Panc1 (cell line): ENCODE results near the gene TM2D3. TPM values are rescaled to one million over a fixed set of nuclear protein-coding genes. Genes with fewer than 3 reads are reported as not detected.

Experiments used
- ATAC-seq: fragments of 200-7000 bp; cut with Tn5 transposase; 2 replicates; pipeline ENCODE4 v1.9.1; 2020; ENCODE audit warnings: mild to moderate bottlenecking, moderate library complexity
- BruUV-seq: library from RNA; stranded (reverse); fragments of 400-500 nt; replicated peaks from 2 replicates; lab custom pipeline; 2021; lab: Mats Ljungman, UMichigan
- CTCF ChIA-PET: fragments of 300-600 bp; sonication (Branson Sonifier 250); formaldehyde crosslinking; loops from one replicate; lab custom pipeline; 2022; ENCODE audit warnings: antibody characterized with exemption; lab: Charles Lee
- POLR2A ChIA-PET: fragments of 300-600 bp; sonication (Branson Sonifier 250); formaldehyde crosslinking; loops from one replicate; lab custom pipeline; 2022; ENCODE audit warnings: antibody characterized with exemption; lab: Charles Lee
- DNase-seq: peaks from one replicate; pipeline ENCODE4 v3.0.0-alpha.2; 2010; ENCODE audit warnings: low read depth, low spot score
- H3K27ac ChIP-seq: 2 replicates; pipeline ENCODE4 v1.5.1; 2011; ENCODE audit warnings: mild to moderate bottlenecking, low read length, inconsistent platforms
- H3K27me3 ChIP-seq: fragments of 200-500 bp; sonication (Bioruptor generic); 2 replicates; pipeline ENCODE4 v1.6.0; 2014; ENCODE audit warnings: low read length, inconsistent platforms; ENCODE audit not compliant: control insufficient read depth, insufficient read depth
- H3K36me3 ChIP-seq: fragments of 200-500 bp; sonication (Bioruptor generic); 2 replicates; pipeline ENCODE4 v1.5.1; 2014; ENCODE audit warnings: inconsistent platforms, mild to moderate bottlenecking, low read length, moderate library complexity; ENCODE audit not compliant: control insufficient read depth, insufficient read depth
- H3K4me1 ChIP-seq: 2 replicates; pipeline ENCODE4 v1.5.1; 2011; ENCODE audit warnings: inconsistent platforms, mild to moderate bottlenecking, low read length, moderate library complexity; ENCODE audit not compliant: control insufficient read depth, insufficient read depth
- H3K4me3 ChIP-seq, 2 experiments: 2 replicates each; pipeline ENCODE4 v1.5.1; 2011 to 2012; ENCODE audit warnings: low read depth in 2 of 2, low read length in 2 of 2, mild to moderate bottlenecking in 2 of 2, inconsistent platforms in 1 of 2, moderate library complexity in 1 of 2
- H3K9me3 ChIP-seq: fragments of 200-500 bp; sonication (Bioruptor generic); 2 replicates; pipeline ENCODE4 v1.5.1; 2014; ENCODE audit warnings: low read depth, mild to moderate bottlenecking, inconsistent platforms, low read length, moderate library complexity; ENCODE audit not compliant: control insufficient read depth, insufficient read depth
- POLR2AphosphoS5 ChIP-seq: IDR thresholded peaks from 2 replicates; pipeline ENCODE4 v1.6.1; 2012; ENCODE audit warnings: mild to moderate bottlenecking, low read depth, low read length, moderate library complexity
- REST ChIP-seq, 2 experiments: IDR thresholded peaks; 2 replicates each; pipeline ENCODE4 v1.6.1; 2011 to 2012; ENCODE audit warnings: low read depth in 2 of 2, control low read depth in 1 of 2, low read length in 1 of 2, mild to moderate bottlenecking in 1 of 2, moderate library complexity in 1 of 2; ENCODE audit not compliant: insufficient read depth in 1 of 2
- SIN3A ChIP-seq: IDR thresholded peaks from 2 replicates; pipeline ENCODE4 v1.6.1; 2012; ENCODE audit warnings: low read depth, mild to moderate bottlenecking, low read length, moderate library complexity, borderline replicate concordance; ENCODE audit not compliant: insufficient read depth
- TCF7L2 ChIP-seq: IDR thresholded peaks from 2 replicates; pipeline ENCODE4 v1.6.1; 2011; ENCODE audit warnings: mild to moderate bottlenecking, low read depth, low read length, inconsistent platforms
- in situ Hi-C: cut with HindIII; loops from 2 replicates; pipeline ENCODE4 v1.10.0; 2016; ENCODE audit warnings: low sequenced_read_pairs, low pct_unique_long_range_greater_than_20kb
- intact Hi-C: fragments of 100-400 bp; cut with micrococcal nuclease; formaldehyde crosslinking; loops from one replicate; pipeline ENCODE4 v1.10.0; 2022; ENCODE audit not compliant: unreplicated experiment
- total RNA-seq: library from RNA; stranded (reverse); gene quantifications from one replicate; pipeline ENCODE4 v1.2.1, GENCODE V29; 2021; ENCODE audit not compliant: unreplicated experiment
- TF ChIP-seq, protein P1 (sequence below): fragments of 450-650 bp; IDR thresholded peaks from 2 replicates; pipeline ENCODE4 v1.5.1; 2017; ENCODE audit warnings: mild to moderate bottlenecking

TM2D3 gene
- total RNA-seq, 1 experiment from 2014 or later, result 53.4 TPM

DNA sequence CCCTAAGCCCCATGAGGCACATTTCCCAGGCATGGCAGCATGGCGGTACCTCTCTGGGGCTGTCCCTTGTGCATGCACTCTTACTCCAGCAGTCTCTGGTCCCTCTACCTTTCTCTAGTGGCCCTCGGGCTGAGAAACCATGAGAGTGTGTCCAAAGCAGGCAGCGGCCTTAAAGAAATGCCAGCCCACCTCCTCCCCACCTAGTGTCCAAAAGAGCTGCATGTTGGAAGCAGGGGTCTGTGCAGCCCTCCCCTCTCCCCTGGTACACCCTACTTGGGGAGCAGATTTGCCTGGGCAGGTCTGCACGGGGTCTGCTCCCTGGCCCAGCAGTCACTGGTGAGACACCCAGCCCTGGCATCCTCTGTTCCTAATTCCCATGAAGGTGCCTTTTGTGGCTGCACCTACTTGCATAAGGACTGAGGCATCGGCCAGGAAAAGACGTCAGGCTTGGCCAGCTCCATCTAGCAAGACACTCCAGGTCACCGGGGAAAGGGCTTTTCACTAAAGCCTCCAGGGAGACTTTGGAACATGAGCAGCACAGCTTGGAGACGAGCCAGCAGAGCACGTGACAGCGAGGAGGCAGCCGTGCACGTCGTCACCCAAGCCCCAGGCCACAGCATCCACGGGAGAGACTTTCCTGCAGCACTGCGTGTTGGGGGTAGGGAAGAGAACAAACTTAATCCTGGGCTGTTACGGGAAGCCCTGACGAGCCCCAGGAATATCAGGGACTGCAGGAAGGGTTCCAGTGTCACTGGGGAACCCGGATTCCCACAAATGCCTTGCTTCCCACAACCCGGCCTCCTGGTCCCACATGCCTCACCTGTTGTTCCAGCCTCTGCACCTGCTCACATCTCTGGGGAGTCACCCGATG, 38.8 kb downstream of the TM2D3 start:
- H3K27me3 ChIP-seq, result no peaks in the 10 kb centered on the region
- peaks cover 10% of the 10 kb centered on the region for H3K4me1 ChIP-seq
- H3K4me3 ChIP-seq, result no peak overlapping the region
- H3K36me3 ChIP-seq, result no peaks in the 10 kb centered on the region
- H3K27ac ChIP-seq, result no peak overlapping the region
- ChIA-PET CTCF (no interaction called here), POLR2A (no interaction called here)
- intact Hi-C loops (no loop called here), in situ Hi-C loops (no loop called here)
- no peak for ATAC-seq
- TF ChIP-seq POLR2AphosphoS5, result no peak
- TF ChIP-seq TCF7L2, result no peak
- no peak for TF ChIP-seq REST (IDR thresholded peaks at IDR 0.05; ENCODE audit: insufficient read depth in 1 of 2, low read depth in 2 of 2, low read length in 1 of 2)
- TF ChIP-seq SIN3A, result no peak
- TF ChIP-seq, protein P1, sequence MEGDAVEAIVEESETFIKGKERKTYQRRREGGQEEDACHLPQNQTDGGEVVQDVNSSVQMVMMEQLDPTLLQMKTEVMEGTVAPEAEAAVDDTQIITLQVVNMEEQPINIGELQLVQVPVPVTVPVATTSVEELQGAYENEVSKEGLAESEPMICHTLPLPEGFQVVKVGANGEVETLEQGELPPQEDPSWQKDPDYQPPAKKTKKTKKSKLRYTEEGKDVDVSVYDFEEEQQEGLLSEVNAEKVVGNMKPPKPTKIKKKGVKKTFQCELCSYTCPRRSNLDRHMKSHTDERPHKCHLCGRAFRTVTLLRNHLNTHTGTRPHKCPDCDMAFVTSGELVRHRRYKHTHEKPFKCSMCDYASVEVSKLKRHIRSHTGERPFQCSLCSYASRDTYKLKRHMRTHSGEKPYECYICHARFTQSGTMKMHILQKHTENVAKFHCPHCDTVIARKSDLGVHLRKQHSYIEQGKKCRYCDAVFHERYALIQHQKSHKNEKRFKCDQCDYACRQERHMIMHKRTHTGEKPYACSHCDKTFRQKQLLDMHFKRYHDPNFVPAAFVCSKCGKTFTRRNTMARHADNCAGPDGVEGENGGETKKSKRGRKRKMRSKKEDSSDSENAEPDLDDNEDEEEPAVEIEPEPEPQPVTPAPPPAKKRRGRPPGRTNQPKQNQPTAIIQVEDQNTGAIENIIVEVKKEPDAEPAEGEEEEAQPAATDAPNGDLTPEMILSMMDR, result no peak
- DNase-seq, result no peak
- no TSS peak for BruUV-seq
- no peaks in the 10 kb centered on the region for H3K9me3 ChIP-seq

DNA sequence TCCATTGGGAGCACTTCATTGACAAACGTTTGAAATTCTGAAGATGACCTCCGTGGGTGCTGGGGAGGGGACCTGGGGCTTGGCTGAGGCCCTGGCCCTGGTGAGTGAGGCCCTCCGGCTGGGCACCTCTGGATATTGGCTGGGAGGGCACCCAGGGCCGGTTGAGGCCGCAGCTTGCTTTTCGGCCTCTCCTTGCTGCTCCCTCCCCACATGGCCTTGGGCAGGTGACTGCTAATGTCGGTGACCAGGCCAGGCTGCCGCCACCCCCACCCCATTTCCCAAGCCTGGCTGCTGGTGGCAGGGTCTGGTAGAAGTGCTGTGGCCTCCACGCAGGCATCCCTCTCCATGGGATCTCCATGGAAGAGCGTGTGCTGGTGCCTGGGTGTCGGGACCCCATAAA, 39.5 kb downstream of the TM2D3 start:
- H3K27ac ChIP-seq, result no peak overlapping the region
- no peaks in the 10 kb centered on the region for H3K9me3 ChIP-seq
- ChIA-PET POLR2A (no interaction called here), CTCF (no interaction called here)
- TF ChIP-seq SIN3A (no peak), REST (IDR thresholded peaks at IDR 0.05; ENCODE audit: insufficient read depth in 1 of 2, low read depth in 2 of 2, low read length in 1 of 2) (no peak), TCF7L2 (no peak), POLR2AphosphoS5 (no peak)
- TF ChIP-seq, protein P1, result no peak
- ATAC-seq, result no peak
- BruUV-seq, result no TSS peak
- H3K4me3 ChIP-seq, result no peak overlapping the region
- no peaks in the 10 kb centered on the region for H3K27me3 ChIP-seq
- in situ Hi-C loops, result no loop called here
- intact Hi-C loops, result no loop called here
- peaks cover 10% of the 10 kb centered on the region for H3K4me1 ChIP-seq
- DNase-seq, result no peak
- no peaks in the 10 kb centered on the region for H3K36me3 ChIP-seq
